ENCODE measurements around the gene TTL. TPM values are rescaled to one million over a fixed set of nuclear protein-coding genes. Genes with fewer than 3 reads are reported as not detected.

Gene TTL
- total RNA-seq, 1 donor from 2014 or later: 15.1 TPM

DNA sequence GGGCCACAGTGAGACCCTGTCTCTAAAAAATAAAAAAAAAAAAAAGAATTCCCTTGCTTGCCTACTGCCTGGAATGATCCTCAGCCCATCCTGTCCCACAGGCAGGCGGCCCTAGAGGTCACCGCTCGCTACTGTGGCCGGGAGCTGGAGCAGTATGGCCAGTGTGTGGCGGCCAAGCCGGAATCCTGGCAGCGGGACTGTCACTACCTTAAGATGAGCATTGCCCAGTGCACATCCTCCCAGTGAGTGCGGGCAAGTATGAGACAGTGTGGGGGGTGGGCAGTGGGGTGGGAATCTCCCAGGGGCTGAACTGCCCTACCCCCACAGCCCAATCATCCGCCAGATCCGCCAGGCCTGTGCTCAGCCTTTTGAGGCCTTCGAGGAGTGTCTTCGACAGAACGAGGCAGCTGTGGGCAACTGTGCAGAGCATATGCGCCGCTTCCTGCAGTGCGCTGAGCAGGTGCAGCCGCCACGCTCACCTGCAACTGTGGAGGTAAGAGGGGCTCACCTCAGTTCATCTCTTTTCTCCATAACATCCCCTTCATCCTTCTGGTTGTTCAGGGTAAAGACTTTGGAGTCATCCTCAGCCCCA lies 104.0 kb downstream of the TTL start:
- Histone ChIP-seq H3K9me3 (ENCODE audit: control insufficient read depth in 3 of 3, low read length in 3 of 3) (no peaks in the 10 kb centered on the region), H3K4me1 (ENCODE audit: control insufficient read depth in 3 of 3, insufficient read depth in 3 of 3, low read length in 3 of 3) (peaks cover 24 to 45% (median 36%) of the 10 kb centered on the region in 3 donors), H3K36me3 (ENCODE audit: control insufficient read depth in 3 of 3, insufficient read depth in 3 of 3, low read length in 3 of 3) (peaks cover 12 to 14% (median 12%) of the 10 kb centered on the region in 3 donors), H3K27me3 (ENCODE audit: control insufficient read depth in 3 of 3, insufficient read depth in 3 of 3, low read length in 3 of 3) (no peaks in the 10 kb centered on the region), H3K27ac (ENCODE audit: low read depth, low read length) (no peak overlapping the region), H3K4me3 (ENCODE audit: low read length in 3 of 3) (peak overlapping the region in 1 of 3 donors; percentile 98), H3K9ac (ENCODE audit: low read depth in 1 of 3, low read length in 3 of 3) (no peak overlapping the region)

DNA sequence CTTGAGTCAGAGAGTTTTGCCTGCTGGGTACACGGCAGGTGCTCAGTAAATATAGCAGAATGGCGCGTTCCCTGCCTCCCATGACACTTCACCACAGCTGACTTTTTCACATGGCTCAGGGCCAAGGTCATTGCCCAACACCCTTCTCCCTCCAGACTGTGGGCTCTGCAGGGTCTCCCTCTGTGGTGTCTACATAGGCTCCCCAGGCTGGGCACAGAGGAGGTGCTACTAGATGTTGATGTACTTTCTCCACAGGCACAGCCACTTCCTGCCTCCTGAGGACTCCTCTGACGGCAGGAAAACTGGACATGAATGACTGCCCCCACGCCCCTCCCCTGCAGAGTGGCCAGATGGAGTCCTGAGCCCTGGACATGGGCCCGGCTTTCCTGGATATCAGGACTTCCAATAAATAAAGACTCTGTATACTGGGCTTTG lies 106.7 kb downstream of the TTL start:
- H3K9ac ChIP-seq (ENCODE audit: low read depth in 1 of 3, low read length in 3 of 3): peak overlapping the region in 2 of 3 donors; percentile 56 to 72
- peak overlapping the region; percentile 75 for H3K27ac ChIP-seq (ENCODE audit: low read depth, low read length)
- peak overlapping the region; percentile 11 to 55 (median 54) for H3K4me3 ChIP-seq (ENCODE audit: low read length in 3 of 3)

More for the DNA sequence above, 106.7 kb downstream of the TTL start:
- Histone ChIP-seq H3K27me3 (ENCODE audit: control insufficient read depth in 3 of 3, insufficient read depth in 3 of 3, low read length in 3 of 3) (no peaks in the 10 kb centered on the region), H3K9me3 (ENCODE audit: control insufficient read depth in 3 of 3, low read length in 3 of 3) (no peaks in the 10 kb centered on the region), H3K36me3 (ENCODE audit: control insufficient read depth in 3 of 3, insufficient read depth in 3 of 3, low read length in 3 of 3) (peaks cover 12 to 16% (median 15%) of the 10 kb centered on the region in 3 donors), H3K4me1 (ENCODE audit: control insufficient read depth in 3 of 3, insufficient read depth in 3 of 3, low read length in 3 of 3) (peaks cover 20 to 39% (median 30%) of the 10 kb centered on the region in 3 donors)

Small RNAs within 50 kb of the gene (small RNA-seq; reads per million reads assigned to genes)
- gene RF00019: not detected

Other genes with a start within 250 kb of the TTL start
- 10.4 TPM for gene ZC3H8, start 227.1 kb upstream of the TTL start, total RNA-seq
- 4.7 TPM for gene ZC3H6, start 206.6 kb upstream of the TTL start, total RNA-seq
- gene RGPD8, start 48.5 kb upstream of the TTL start, total RNA-seq: 18.3 TPM
- gene POLR1B, start 60.3 kb downstream of the TTL start, total RNA-seq: 20.9 TPM
- 10.4 TPM for gene CHCHD5, start 102.5 kb downstream of the TTL start, total RNA-seq
- 15.7 TPM for gene SLC20A1, start 163.8 kb downstream of the TTL start, total RNA-seq
- not detected for gene NT5DC4, start 238.9 kb downstream of the TTL start, total RNA-seq